ENCODE measurements around the gene MRPS16.

DNA sequence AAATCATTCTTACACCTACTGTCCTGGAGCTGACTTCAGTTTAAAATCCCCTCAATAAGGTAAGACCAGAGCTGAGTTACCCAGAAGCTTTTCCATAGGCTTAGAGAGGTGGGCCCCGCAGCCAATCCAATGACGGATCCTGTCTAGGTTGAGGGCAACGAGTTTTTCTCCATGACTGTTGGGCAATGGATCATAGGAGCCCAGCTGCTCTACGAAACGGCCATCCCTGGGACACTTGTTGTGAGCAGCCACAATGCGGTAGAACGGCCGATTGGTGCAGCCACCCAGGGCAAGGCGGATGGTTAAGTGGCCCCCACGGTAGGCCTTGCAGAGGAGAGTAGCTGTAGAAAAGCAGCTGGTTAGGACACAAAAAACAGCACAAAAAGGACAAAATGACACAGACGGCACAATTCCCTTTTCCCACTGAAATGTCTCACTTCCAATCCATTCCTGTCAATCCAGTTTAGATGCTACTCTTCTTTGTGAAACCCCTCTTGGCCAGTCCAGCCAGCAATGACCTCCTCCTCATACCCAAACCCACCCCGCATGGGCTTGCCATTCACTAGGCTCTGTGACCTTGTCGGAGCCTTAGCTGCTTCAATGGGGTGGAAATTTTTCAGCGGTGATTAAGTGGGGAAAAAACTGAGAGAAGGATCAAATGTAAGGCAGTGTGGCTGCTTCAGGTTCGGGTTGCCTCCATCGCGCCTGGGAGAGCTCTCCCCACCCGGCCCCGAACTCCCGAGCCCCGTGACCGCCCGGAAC, 580 bp downstream of the MRPS16 start:
- TF ChIP-seq, protein P1, sequence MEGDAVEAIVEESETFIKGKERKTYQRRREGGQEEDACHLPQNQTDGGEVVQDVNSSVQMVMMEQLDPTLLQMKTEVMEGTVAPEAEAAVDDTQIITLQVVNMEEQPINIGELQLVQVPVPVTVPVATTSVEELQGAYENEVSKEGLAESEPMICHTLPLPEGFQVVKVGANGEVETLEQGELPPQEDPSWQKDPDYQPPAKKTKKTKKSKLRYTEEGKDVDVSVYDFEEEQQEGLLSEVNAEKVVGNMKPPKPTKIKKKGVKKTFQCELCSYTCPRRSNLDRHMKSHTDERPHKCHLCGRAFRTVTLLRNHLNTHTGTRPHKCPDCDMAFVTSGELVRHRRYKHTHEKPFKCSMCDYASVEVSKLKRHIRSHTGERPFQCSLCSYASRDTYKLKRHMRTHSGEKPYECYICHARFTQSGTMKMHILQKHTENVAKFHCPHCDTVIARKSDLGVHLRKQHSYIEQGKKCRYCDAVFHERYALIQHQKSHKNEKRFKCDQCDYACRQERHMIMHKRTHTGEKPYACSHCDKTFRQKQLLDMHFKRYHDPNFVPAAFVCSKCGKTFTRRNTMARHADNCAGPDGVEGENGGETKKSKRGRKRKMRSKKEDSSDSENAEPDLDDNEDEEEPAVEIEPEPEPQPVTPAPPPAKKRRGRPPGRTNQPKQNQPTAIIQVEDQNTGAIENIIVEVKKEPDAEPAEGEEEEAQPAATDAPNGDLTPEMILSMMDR (IDR thresholded peaks at IDR 0.05): no peak
- TF ChIP-seq, protein P2, sequence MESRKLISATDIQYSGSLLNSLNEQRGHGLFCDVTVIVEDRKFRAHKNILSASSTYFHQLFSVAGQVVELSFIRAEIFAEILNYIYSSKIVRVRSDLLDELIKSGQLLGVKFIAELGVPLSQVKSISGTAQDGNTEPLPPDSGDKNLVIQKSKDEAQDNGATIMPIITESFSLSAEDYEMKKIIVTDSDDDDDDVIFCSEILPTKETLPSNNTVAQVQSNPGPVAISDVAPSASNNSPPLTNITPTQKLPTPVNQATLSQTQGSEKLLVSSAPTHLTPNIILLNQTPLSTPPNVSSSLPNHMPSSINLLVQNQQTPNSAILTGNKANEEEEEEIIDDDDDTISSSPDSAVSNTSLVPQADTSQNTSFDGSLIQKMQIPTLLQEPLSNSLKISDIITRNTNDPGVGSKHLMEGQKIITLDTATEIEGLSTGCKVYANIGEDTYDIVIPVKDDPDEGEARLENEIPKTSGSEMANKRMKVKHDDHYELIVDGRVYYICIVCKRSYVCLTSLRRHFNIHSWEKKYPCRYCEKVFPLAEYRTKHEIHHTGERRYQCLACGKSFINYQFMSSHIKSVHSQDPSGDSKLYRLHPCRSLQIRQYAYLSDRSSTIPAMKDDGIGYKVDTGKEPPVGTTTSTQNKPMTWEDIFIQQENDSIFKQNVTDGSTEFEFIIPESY (IDR thresholded peaks at IDR 0.05; ENCODE audit: borderline replicate concordance, low read depth): no peak
- no peak for TF ChIP-seq MXI1 (IDR thresholded peaks at IDR 0.05; ENCODE audit: low read depth, low read length)
- TF ChIP-seq NFIC (IDR thresholded peaks at IDR 0.05; ENCODE audit: borderline replicate concordance): no peak
- no peak for TF ChIP-seq JUND (IDR thresholded peaks at IDR 0.05)
- no peak for TF ChIP-seq EZH2phosphoT487 (IDR thresholded peaks at IDR 0.05; ENCODE audit: borderline replicate concordance, low read depth)

Measured in SK-N-SH (cell line).